SJCRH30 (cell line): ENCODE results near the gene ADAMTS20. TPM values are rescaled to one million over a fixed set of nuclear protein-coding genes. Genes with fewer than 3 reads are reported as not detected.
A peak's percentile ranks its signal among the peaks of the same experiment; 100 is the strongest.

Experiments
- DNase-seq, 2 experiments: peaks; one replicate each; pipeline ENCODE4 v3.0.0-alpha.2; 2015 to 2020
- H3K27ac ChIP-seq: fragments of 250-450 bp; sonication (Bioruptor Pico); 2 replicates; pipeline ENCODE4 v1.5.1; 2020; ENCODE audit warnings: mild to moderate bottlenecking, moderate library complexity
- H3K27me3 ChIP-seq: fragments of 250-450 bp; sonication (Bioruptor Pico); 2 replicates; pipeline ENCODE4 v1.5.1; 2020; ENCODE audit warnings: mild to moderate bottlenecking, moderate library complexity
- H3K36me3 ChIP-seq: fragments of 250-450 bp; sonication (Bioruptor Pico); 2 replicates; pipeline ENCODE4 v1.5.1; 2020; ENCODE audit warnings: mild to moderate bottlenecking, moderate library complexity
- H3K4me1 ChIP-seq: fragments of 250-450 bp; sonication (Bioruptor Pico); 2 replicates; pipeline ENCODE4 v1.5.1; 2020; ENCODE audit warnings: mild to moderate bottlenecking, moderate library complexity
- H3K4me3 ChIP-seq: fragments of 250-450 bp; sonication (Bioruptor Pico); 2 replicates; pipeline ENCODE4 v1.5.1; 2020; ENCODE audit warnings: mild to moderate bottlenecking, moderate library complexity
- H3K9me3 ChIP-seq: fragments of 250-450 bp; sonication (Bioruptor Pico); replicated peaks from 2 replicates; pipeline ENCODE4 v1.5.1; 2020; ENCODE audit warnings: mild to moderate bottlenecking, moderate library complexity
- total RNA-seq: library from RNA; depleted of rRNA; stranded (reverse); fragments of >200 nt; shearing (Covaris generic); gene quantifications from 2 replicates; pipeline ENCODE4 v1.2.3, GENCODE V29; 2014

The ADAMTS20 gene
- total RNA-seq, 1 experiment from 2014 or later, result not detected

DNA sequence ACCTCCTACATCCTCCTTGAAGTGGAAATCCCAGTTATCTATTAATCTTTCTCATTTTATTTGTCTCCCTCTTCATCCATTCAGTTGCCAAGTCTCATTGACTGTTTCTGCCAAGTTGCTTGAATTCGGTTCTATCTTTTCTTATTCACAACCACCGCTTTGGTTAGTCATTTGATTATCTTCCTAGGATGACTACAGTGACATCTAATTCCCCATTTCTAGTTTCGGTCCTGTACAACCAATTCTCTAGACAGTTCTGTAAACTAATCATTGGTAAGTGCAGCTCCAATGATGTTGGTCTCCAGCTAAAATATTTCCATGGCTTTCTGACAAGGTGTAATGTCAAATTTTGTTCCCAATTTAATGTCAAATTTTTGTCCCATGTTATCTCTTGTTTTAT is 220.1 kb downstream of the ADAMTS20 start:
- Histone ChIP-seq H3K27ac (no peak overlapping the region), H3K36me3 (no peaks in the 10 kb centered on the region), H3K27me3 (no peaks in the 10 kb centered on the region), H3K4me3 (no peak overlapping the region), H3K9me3 (no peaks in the 10 kb centered on the region), H3K4me1 (no peaks in the 10 kb centered on the region)
- no peak for DNase-seq

DNA sequence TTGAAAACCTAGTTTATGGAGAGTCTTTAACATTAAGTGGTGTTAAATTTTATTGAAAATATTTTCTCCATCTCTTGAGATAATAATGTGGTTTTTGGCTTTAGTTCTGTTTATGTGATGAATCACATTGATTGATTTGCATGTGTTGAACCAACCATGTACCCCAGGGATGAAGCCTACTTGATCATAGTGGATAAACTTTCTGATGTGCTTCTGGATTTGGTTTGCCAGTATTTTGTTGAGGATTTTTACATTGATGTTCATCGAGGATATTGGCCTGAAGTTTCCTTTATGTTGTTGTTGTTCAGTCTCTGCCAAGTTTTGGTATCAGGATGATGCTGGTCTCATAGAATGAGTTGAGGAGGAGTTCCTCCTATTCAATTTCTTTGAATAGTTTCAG is 222.6 kb downstream of the ADAMTS20 start:
- H3K9me3 ChIP-seq, result no peaks in the 10 kb centered on the region
- H3K4me3 ChIP-seq, result no peak overlapping the region
- H3K36me3 ChIP-seq, result no peaks in the 10 kb centered on the region
- no peaks in the 10 kb centered on the region for H3K4me1 ChIP-seq
- DNase-seq, result no peak
- no peak overlapping the region for H3K27ac ChIP-seq
- no peaks in the 10 kb centered on the region for H3K27me3 ChIP-seq

DNA sequence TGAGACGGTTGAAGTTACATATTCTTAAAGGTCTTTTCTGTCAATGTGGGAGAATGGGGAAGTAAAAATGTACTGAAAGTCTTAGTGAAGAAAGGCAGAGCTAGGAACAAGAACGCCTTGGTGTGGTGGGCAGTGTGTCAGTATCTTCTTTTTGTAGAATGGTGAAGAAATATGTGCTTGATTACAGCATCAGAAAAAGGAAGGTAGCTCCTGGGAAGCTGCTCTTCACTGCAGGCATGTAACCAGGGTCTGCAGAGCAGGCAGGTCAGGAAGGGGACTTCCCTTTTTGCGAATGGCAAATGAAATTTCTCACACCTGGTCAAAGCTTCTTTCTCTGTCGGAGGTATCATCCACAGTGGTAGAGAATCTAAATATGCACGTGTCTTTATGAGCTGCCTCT is 226.2 kb downstream of the ADAMTS20 start:
- Histone ChIP-seq H3K27me3 (no peaks in the 10 kb centered on the region), H3K9me3 (no peaks in the 10 kb centered on the region), H3K27ac (no peak overlapping the region), H3K4me3 (no peak overlapping the region), H3K36me3 (no peaks in the 10 kb centered on the region), H3K4me1 (no peaks in the 10 kb centered on the region)
- DNase-seq, result no peak

DNA sequence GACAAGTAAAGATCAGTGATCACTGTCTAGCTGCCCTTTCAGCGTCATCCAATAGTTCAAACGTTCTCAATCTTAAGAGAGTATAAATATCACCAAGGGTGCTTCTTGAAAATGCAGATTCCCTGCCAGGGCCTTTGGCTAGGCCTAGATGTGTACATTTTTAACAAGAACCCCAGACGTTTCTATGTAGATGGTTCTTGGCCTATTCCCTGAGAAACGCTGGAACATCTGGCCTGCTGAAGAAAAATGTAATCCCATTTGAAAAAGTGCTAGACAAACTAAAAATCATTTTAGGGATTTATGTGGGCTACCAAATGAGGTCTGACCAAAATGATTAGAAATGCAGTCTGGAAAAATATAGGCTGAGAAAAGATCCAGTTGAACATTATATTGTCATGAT is 231.7 kb downstream of the ADAMTS20 start:
- no peak overlapping the region for H3K4me3 ChIP-seq
- H3K4me1 ChIP-seq, result no peaks in the 10 kb centered on the region
- H3K27me3 ChIP-seq, result no peaks in the 10 kb centered on the region
- DNase-seq, result no peak
- no peak overlapping the region for H3K27ac ChIP-seq
- no peaks in the 10 kb centered on the region for H3K36me3 ChIP-seq
- no peaks in the 10 kb centered on the region for H3K9me3 ChIP-seq

DNA sequence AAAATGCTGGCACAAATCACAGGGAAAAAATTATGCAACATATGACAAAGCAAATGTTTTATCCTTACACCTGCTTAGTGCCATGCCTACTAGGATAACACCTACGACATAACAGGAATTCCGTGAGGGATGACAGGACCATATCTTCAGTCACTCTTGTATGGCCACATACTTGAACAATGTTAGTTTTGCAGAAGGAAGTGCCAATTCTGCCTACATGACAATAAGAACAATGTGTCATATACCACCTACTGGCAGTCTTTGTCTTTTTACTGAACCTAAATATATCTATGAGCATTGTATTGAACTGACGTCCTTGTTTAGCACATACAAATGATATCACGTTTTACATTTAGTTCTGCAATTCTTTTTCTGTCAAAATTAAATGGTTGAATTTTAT is 234.0 kb downstream of the ADAMTS20 start:
- no peaks in the 10 kb centered on the region for H3K4me1 ChIP-seq
- H3K36me3 ChIP-seq, result no peaks in the 10 kb centered on the region

DNA sequence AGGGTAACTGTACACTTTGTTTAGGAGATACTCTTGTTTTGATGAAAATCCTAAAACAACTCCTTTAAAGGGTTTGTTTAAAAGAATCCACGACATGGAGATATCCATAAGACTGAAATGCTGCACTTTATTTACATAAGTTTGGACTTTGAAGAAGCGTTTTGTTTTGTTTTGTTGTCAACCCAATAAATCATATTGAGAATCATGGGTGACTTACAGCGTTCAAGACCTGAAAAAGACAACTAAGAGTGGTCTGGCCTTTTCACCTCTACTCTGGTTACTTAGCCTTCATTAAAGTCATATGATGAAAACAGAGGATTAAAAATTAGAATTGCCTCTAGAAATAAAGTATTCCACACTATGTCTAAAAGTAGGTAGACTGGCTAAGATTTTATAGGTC is 234.8 kb downstream of the ADAMTS20 start:
- H3K4me3 ChIP-seq, result no peak overlapping the region
- no peaks in the 10 kb centered on the region for H3K9me3 ChIP-seq
- H3K4me1 ChIP-seq, result no peaks in the 10 kb centered on the region
- no peaks in the 10 kb centered on the region for H3K27me3 ChIP-seq
- H3K36me3 ChIP-seq, result no peaks in the 10 kb centered on the region
- H3K27ac ChIP-seq, result no peak overlapping the region
- no peak for DNase-seq

More for the DNA sequence above, 234.0 kb downstream of the ADAMTS20 start:
- H3K9me3 ChIP-seq, result no peaks in the 10 kb centered on the region
- H3K27me3 ChIP-seq, result no peaks in the 10 kb centered on the region
- DNase-seq, result no peak
- no peak overlapping the region for H3K27ac ChIP-seq
- H3K4me3 ChIP-seq, result no peak overlapping the region

DNA sequence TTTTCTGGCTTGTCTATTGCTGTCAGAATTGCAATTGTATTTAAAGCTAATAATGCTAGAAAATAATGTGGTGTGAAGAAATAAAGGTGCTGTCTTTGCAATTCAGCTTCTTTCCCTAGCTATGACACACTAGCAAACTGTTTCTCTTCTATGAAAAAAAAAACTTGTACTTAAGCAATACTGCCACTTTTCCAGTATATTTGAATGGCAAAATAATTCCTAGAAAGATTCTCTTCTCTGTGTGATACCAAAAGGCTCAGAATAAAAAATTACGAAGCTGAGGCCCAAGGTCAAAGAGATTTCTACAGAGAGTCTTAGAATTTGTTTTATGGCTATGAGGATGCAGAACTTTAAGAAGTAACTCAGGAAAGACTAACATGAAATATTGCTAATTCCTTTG is 235.5 kb downstream of the ADAMTS20 start:
- Histone ChIP-seq H3K27me3 (no peaks in the 10 kb centered on the region), H3K36me3 (no peaks in the 10 kb centered on the region), H3K4me3 (no peak overlapping the region), H3K4me1 (no peaks in the 10 kb centered on the region), H3K27ac (no peak overlapping the region), H3K9me3 (no peaks in the 10 kb centered on the region)
- no peak for DNase-seq

DNA sequence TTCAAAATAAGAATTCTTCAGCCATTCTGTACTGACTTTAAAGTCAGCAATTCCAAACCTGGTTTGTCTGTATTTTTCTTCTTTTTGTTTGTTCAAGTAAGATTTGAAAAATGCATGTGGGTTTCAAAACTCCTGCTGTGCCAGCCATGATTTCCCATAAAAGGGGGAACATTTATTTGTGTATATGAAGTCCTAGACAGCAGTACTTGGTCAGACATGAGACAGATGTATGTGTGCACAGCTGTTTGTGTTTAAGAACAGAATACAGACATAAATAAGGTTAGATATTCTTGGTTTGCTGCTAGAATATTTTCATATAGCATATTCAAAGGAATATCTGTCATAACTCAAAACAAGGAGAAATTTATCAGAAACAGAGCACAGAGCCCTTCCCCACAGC is 236.0 kb downstream of the ADAMTS20 start:
- Histone ChIP-seq H3K36me3 (no peaks in the 10 kb centered on the region), H3K4me1 (no peaks in the 10 kb centered on the region), H3K4me3 (no peak overlapping the region), H3K9me3 (no peaks in the 10 kb centered on the region), H3K27ac (no peak overlapping the region), H3K27me3 (no peaks in the 10 kb centered on the region)
- peak in 1 of 2 experiments; percentile 12 for DNase-seq

DNA sequence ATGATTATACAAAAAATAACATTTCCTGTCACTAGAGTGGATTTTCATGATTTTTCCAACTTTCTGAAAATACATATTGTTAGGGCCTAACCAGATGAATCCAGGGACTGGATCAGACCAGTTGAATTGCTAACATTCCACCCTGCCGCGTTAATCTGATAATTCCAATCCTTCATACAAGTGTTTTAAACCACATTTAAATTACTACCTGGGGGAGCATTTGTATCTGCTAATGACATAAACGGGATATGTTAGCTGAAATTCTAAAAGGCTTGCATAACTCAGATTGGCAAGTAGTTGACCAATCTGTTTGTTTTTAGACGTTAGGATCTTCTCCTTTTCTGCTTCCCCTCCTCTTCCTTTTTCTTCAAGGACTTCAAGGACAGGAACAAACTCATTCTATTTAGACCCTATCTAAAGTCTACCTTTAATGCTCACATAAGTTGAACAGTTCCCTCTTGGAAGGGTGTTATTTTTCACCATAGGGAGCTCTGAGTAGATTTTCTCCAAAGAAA is 239.0 kb downstream of the ADAMTS20 start:
- no peak overlapping the region for H3K4me3 ChIP-seq
- H3K27ac ChIP-seq, result no peak overlapping the region
- H3K4me1 ChIP-seq, result no peaks in the 10 kb centered on the region
- no peaks in the 10 kb centered on the region for H3K36me3 ChIP-seq
- no peaks in the 10 kb centered on the region for H3K27me3 ChIP-seq
- DNase-seq, result no peak
- H3K9me3 ChIP-seq, result no peaks in the 10 kb centered on the region

DNA sequence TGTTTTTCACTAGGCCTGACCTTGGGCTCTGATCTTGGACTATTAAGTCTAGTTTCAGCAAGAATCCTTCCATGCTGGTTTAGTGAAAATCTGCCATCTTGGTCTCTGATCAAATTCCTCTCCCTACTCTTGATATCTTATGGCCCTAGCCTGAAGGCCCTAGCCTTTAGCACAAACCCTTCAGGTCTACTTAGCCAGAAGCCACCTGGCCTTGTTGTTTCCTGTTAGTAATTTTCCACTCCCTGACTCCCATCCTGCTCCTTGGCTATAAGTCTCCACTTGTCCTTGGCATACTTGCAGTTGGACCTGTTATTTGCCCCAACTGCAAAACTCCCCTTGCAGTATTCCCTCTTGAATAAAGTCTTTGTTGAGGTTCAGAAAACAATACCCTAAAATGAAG is 241.4 kb downstream of the ADAMTS20 start:
- no peak for DNase-seq
- Histone ChIP-seq H3K4me3 (no peak overlapping the region), H3K9me3 (no peaks in the 10 kb centered on the region), H3K36me3 (no peaks in the 10 kb centered on the region), H3K27me3 (no peaks in the 10 kb centered on the region), H3K4me1 (no peaks in the 10 kb centered on the region), H3K27ac (no peak overlapping the region)

DNA sequence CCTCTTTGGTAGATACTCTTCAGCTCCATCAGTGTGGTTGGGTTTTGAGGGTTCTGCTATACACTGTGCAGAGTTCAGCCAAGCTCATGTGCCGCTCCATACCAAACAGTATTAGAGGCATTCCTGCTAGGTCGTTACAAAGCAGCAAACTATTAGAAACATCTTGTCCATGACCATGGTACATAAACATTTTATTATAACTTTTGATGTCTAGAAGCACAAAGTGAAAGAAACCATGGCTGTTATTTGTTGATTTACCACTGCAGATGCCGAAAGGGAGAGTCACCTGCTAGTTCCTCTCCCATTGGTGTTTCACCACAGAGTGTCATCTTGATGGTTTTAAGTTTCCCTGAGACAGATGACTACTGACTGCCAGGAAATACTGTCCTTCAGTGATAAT is 242.0 kb downstream of the ADAMTS20 start:
- no peak overlapping the region for H3K4me3 ChIP-seq
- H3K36me3 ChIP-seq, result no peaks in the 10 kb centered on the region
- DNase-seq, result no peak
- H3K27me3 ChIP-seq, result no peaks in the 10 kb centered on the region
- no peak overlapping the region for H3K27ac ChIP-seq
- H3K4me1 ChIP-seq, result no peaks in the 10 kb centered on the region
- no peaks in the 10 kb centered on the region for H3K9me3 ChIP-seq

DNA sequence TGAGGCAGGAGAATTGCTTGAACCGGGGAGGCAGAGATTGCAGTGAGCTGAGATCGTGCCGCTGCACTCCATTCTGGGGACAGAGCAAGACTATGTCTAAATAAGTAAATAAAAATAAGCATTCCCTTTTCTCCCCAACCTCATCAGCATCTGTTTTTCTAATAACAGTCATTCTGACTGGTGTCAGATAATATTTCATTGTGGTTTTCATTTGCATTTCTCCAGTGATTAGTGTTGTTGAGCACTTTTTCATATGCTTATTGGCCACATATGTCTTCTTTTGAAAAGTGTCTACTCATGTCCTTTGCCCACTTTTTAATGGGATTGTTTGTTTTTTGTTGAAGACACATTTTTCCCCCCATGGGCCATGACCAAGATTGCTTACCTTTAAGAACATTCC is 243.2 kb downstream of the ADAMTS20 start:
- Histone ChIP-seq H3K4me3 (no peak overlapping the region), H3K4me1 (no peaks in the 10 kb centered on the region), H3K27me3 (no peaks in the 10 kb centered on the region), H3K9me3 (no peaks in the 10 kb centered on the region), H3K27ac (no peak overlapping the region), H3K36me3 (no peaks in the 10 kb centered on the region)
- DNase-seq, result no peak

DNA sequence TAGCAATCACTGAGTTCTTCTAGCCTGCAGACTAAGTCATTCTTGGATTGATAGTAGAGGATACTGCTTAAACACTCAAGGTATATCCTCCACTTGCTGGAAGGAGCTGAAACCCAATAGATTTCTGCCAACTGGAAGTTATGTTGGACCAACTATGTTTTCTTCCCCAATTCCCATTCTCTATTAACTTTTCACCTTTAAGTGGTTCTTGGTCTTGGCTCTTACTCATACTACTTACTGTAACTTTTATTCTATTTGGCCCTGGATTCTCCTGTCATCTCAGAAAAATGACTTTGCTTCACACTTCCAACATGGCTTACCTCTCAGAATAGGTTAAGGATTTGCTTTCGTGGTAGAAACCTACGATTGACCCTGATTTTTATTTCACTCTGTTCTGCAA is 244.9 kb downstream of the ADAMTS20 start:
- Histone ChIP-seq H3K9me3 (no peaks in the 10 kb centered on the region), H3K27me3 (no peaks in the 10 kb centered on the region), H3K36me3 (no peaks in the 10 kb centered on the region), H3K4me3 (no peak overlapping the region), H3K4me1 (no peaks in the 10 kb centered on the region), H3K27ac (no peak overlapping the region)
- no peak for DNase-seq

DNA sequence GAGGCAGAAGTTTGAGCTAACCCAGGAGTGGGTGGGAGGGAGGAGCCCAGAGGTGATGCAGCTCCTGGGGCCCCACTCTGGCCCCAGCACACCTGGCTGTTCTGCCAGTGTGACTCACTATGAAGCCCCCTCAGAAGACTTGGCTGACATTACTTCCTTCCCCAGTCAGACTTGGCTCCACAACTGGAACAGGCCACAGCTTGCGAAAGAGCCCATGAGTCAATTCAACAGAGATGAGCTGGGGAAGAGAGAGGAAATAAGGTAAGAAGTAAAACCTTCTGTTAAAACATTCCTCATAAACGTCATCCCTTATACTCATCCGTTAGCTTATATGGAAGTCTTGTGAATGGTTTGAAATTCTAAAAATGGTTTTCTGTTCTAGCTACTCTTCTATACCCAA is 245.9 kb downstream of the ADAMTS20 start:
- Histone ChIP-seq H3K27ac (no peak overlapping the region), H3K9me3 (no peaks in the 10 kb centered on the region), H3K27me3 (no peaks in the 10 kb centered on the region), H3K36me3 (no peaks in the 10 kb centered on the region), H3K4me1 (no peaks in the 10 kb centered on the region), H3K4me3 (no peak overlapping the region)
- no peak for DNase-seq

DNA sequence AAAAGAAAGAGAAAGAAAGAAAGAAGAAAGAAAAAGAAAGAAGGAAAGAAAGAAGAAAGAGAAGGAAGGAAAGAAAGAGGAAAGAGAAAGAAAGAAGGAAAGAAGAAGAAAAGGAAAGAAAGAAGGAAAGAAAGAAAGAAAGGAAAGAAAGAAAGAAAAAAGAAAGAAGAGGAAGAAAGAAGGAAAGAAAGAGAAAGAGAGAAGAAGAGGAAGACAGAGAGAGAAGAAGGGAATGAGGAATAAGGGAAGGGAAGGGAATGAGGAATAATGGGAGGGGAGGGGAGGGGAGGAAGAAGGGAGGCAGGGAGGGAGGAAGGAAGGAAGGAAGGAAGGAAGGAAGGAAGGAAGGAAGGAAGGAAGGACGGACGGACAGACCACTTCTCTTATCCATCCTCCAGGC is 246.9 kb downstream of the ADAMTS20 start:
- no peak overlapping the region for H3K4me3 ChIP-seq
- H3K27me3 ChIP-seq, result no peaks in the 10 kb centered on the region
- H3K4me1 ChIP-seq, result no peaks in the 10 kb centered on the region
- H3K27ac ChIP-seq, result no peak overlapping the region
- DNase-seq, result no peak
- no peaks in the 10 kb centered on the region for H3K36me3 ChIP-seq
- H3K9me3 ChIP-seq, result no peaks in the 10 kb centered on the region
